Urothelium cell line (cell line): ENCODE measurements around the gene MACROD1.

Experiments used
- DNase-seq: peaks from one replicate; pipeline ENCODE4 v3.0.0; 2011; ENCODE audit warnings: low spot score, mixed read lengths
- FAIRE-seq: peaks from 2 replicates; lab custom pipeline; 2011; peaks lifted over from hg19 to GRCh38; lab: Jason Lieb, UNC

MACROD1 gene

DNA sequence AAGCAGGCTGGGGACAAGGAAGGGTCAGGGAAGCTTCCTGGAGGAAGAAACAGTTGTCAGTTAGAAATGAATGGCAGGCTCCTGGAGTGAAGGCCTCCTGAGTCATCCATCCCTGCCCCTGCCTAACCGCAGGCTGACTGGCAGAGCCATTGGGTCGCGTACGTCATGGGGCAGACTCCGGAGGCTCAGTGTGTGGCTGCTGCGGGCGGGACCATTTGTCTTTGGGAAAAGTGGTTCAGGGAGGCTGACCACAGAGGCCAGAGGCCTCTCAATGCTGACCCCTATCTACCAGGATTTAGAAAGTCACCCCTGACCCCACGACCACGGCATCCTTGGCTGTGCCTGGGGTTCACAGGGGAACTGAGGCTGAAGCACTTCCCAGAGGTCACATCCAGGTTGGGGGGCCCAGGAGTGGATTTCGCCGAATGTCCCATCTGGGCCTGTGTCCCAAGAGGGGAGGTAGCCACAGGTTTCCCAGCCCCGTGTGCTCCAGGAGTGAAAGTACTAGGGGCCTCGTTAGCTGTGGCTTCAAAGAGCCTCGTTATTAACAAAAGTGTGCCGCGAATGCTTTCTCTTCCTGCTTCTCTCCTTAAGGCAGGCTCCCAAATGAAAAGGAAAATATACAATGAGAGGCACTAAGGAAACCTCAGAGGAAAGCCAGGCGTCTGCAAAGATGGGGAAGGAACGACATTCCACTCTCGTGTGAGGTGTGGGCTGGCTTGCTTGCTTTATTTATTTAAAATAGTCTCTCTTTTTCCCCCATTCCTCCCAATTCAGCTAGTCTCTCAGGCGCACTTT lies 71.3 kb downstream of the MACROD1 start:
- DNase-seq (peak; percentile 97), FAIRE-seq (peak; percentile 88)

DNA sequence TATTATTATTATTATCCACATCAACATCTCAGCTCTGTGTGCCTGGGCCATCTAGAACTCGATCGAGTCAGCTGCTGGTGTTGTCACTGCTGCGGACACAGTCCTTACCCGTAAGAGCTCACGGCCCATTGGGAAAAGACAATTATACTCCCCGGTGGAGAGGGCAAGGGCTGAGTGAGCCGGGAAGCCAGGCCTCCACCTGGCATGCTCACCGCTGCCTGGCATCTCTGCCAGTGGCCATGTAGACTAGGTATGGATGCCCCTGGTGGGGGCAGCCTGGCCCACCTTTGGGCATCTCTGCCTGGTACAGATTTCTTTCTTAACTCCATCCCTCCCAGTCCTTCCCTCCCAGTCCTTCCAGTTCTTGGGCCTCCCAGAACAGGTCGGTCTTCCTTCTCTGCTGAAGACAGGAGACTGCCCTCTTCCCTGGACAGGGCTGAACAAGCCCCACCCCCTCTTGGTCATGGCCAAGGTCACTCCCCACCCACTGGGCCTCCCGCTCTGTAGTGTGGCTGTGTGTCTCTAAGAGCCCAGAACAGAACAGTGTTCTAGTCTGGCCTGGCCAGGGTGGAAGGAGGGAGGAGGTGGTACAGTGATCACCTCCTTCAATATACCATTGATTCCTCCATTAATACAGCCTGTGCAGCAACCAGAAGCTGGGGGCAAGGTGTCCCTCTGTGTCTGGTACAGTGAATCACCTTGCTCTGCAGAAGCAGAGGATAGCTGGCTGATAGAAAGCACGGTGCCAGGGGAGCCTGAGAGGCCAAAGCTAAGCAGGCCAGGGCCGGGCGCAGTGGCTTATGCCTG lies 72.5 kb downstream of the MACROD1 start:
- FAIRE-seq (no peak), DNase-seq (no peak)

DNA sequence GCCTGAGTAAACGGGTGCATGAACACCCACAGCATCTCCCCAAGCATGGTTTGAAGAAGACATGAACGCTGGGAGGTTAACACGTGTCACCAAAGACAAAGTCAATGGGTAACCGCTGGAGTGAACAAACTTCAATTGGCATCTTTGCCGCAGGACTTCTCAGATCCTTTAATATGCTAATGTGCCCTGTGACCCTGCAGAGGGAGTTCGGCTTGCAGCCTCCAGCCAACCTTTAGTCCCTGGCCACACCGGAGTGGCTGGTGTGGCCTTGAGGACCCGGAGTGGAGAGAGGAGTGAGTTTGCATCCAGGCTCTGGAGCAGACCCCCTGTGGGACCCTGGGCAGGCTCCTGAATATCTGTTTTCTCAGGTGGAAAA lies 73.2 kb downstream of the MACROD1 start:
- DNase-seq = no peak
- no peak for FAIRE-seq

DNA sequence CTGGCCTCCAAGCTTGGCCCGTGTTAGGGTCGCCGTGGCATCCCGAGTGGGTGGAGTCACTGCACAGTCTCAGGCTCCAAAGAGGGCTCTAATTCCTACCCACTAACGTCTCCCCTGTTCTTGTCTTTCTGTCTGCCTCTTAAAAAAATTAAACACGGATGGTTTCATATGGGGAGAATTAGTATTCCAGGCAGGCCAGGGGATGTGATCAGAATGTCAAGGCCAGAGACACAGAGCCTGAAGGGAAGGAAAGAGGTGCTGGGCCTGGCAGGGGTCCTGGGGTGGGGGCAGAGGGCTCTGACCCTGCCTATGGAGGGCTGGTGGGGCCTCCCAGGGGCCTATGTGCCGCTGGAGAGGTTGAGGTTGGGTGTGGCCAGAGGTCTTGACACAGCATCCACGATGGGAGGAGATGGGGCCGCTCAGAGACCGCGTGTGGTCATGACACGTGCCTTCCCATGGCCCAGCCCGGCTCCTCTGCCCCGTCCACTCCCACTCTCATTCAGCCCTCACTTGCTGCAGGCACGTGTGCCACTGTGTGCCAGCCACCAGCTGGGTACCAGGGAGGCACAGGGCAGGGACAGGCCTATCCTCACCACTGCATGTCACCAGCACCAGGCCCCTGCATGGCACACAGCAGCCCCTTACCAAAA lies 73.7 kb downstream of the MACROD1 start:
- FAIRE-seq (no peak), DNase-seq (no peak)

DNA sequence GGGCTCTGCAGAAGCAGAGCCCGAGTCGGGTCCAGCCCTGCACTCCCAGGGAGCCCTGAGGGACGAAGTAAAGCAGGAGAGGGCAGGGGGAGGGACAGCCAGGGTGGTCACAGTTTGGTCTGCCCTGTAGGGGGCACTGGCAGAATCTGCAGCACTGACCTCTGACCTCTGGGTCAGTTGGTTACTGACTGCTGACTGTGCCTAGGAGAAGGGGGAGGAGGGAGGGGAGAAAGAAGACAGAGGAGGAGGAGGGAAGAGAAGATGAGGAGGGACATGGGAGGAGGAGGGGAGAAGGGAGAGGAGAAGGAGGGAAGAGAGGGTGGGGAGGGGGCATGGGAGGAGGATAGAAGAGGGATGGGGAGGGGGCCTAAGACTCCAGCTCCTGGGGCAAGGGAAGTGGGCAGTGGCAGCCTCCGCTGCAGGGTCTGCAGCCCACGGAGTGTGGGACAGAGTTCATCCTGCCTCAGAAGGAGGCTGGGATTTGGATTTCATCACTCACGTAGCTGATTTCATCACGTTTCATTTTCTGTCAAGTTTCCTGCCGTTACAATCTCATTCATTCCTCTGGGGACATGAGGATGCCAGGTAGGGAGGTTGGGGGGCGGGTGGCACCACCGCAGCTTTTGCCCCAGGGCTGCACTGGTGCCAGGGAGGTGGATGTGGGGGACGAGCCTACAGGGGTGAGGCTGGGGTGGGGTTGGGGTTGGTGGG lies 75.0 kb downstream of the MACROD1 start:
- FAIRE-seq = no peak
- no peak for DNase-seq

DNA sequence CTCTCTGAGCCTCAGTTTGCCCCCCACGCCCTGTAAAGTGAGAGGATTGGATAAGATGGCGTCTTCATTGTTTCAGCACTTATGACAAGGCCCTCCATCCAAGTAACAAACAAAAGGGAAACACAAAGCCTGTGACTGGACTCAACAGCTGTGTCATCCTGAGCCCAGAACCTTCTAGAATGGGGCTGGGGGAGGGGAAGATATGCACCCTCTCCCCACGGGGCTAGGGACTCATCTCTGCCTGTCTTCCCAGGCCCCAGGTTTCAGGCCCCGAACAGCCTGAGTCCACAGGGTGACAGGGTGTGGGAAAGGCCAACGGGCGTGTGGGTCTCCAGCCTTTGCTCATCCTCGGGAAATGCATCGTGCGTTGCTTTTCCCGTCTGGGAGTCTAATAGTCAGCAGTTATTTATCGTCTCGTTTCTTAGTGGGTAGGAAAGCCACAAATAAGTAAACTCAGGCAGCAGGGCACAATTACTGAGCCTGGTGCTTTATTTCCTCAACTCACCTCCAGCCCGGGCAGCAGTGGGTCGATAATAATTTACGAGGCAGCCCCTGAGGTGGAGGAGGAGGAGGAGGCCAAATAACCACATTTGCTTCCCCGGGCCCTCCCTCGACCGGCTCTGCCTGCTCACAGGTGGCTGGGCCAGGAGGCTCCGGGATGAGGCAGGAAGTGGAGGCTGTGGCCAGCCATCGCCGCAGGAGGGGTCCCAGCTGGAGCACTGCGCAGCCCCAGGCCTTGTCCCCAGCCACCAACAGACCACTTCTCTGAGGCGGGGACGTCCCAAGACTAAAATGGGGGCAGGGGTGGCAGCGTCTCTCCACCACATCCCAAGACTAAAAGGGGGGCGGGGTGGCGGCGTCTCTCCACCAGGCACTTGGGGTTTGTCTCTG lies 75.8 kb downstream of the MACROD1 start:
- peak; percentile 18 for DNase-seq
- no peak for FAIRE-seq

DNA sequence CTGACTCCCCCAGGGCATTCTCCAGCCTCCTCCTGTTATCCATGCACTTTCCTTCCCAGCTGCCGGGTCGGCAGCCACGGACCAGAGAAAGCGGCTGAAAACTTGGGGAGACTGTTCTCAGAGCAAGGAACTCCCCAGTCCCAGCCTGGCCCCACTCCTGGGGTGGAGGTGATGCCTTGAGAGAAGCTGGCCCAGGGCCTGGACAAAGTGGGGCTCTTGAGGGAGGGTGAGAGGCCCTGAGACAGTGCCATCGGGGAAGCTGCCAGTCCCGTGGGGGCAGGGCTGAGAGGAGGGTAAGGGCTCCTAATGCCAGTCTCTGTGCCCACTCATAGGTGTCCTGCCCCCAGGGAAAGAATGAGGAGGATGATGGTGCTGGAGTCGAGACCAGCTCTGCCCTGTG lies 76.4 kb downstream of the MACROD1 start:
- DNase-seq (no peak), FAIRE-seq (no peak)

DNA sequence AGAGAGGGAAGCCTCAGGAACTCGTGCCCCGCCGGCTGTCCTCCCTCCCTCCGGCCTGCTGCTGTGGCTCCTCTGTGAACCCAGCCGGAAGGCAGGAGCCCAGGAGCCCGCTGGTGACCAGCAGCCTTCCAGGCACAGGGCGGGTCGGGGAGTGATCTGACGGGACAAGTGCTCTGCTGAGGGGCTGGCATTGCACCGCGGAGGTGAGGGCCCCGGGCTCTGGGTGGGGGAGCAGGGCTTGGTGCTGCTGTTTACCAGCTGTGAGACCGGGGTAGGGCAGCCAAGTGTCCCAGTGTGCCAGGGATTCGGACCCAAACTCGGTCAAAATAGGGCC lies 76.9 kb downstream of the MACROD1 start:
- DNase-seq (no peak), FAIRE-seq (no peak)

DNA sequence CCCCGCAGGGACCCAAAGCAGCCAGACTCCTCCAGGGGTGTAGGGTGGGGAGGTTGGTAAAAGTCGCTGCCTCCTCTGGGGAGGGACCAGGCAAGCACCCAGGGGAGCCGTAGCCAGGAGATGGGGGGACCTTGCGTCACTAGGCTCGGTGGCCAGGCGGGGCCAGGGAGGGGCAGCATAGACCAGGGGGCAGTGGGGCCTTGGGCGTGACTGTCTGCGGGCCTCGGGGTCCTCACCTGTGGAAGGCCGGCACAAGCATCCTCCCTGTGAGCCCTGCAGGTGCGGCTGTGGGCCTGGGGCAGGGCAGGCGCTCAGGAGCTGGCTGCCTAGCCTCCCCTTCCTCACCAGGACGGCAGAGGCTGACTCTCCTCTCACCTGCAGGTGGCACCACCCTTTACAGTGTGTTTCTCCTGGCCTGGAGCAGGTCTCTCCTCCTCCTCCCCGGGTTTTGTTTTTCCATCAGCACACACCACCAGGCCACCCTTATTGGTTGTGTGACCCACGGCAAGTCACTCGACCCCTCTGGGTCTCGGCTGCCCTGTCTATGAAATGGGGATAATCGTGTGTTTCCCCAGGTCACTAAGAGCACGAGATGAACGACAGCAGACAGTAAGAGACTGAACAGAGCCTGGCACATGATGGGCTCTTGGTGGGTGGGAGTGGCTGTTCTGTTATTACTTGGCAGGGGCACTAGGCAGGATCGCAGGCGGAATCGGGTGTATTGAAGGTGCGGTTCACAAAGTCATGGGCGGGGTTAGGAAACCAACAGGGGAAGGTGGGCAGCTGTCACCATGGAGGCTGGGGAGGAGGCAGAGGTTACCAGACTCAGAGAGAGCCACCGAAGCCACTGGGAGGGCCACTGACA lies 77.5 kb downstream of the MACROD1 start:
- DNase-seq (peak; percentile 30), FAIRE-seq (no peak)

DNA sequence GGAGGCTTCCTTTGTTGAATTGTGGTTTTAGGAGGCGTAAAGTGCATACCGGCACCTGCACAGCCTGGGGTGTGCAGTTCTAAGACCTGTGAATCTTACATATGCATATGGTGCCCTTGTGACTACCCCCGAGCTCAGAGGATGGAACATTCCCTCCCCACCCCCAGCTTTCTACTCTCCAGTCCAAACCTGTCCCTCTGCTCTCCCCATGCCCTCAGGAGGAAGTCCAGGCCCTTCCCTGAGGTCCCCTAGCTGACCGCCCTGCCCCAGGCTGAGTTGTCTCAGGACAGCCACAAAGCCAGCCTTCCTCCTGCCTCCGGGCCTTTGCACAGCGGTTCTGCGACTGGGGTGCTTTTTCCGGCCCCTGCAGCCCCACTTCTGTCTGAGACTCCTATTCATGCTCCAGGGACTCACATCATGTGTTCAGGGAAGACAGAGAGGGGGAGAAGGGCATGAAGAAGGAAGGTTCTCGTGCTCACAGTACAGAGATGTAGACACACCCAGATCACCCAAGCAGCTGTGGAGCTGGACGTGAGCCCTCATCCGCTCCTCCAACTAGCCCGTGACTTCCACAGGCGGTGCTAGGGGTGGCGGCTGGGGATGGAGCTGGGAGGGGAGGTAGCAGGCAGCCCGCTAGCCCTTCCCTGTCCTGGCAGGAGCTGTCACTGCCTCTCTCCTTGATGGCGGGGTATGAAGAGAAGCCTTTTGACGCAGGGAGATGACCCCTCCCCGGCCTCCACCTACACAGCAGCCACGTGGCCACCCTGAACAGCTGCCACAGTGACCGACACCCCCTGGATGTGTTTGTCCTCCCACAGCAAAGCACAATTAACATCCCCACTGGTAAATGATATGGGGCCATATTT lies 79.4 kb downstream of the MACROD1 start:
- FAIRE-seq = no peak

DNA sequence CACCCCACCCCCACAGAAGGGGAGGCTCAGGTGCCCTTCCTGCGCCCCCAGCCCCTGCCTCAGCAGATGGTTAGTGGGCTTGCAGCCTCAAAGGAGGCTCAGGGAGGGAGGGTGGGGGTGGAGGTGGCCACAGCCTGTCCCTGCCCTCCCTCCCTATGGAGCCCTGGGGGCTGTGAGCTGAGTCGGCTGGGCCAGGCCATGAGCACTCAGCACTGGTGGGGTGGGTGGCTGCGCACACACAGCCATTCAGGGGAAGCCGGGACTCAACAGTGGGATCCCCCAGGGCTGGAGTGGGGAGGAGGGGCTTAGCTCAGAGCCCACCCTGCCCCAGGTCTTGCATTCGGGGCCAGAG lies 80.0 kb downstream of the MACROD1 start:
- DNase-seq = no peak
- FAIRE-seq = no peak

More for the DNA sequence above, 79.4 kb downstream of the MACROD1 start:
- no peak for DNase-seq

DNA sequence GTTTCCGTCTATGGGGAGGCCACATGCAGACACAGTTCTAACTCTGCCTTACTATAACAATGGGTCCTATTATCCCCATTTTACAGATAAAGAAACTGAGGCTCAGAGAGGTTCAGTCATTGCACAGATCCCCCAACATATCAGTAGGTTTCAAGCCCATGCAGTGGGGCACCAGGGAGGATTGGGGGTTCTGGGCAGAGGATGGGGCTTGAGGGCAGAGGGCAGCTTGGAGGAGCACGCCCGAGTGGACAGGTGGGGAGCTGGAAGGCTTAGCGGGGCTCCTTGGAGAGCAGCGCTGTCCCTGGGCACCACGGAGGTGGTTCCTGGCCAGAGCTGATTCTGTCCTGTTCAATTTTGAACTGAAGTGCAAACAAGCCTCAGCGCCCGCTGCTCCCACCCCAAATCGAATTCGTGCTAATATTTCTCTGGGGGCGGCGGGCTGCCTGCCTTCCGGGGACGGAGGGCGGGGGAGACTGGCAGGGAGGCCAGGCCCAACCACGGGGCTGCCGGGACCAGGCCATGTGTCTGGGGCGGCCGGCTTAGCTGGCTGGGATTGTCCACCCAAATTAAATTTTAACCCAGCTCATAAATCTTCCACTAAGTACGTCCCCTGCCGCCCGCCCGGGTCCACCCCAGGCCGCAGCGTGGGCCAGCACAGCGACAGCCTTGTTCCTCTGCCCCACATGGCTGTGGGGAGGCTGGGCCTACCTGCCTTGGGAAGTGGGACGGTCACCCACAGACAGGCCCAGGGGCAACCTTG lies 80.8 kb downstream of the MACROD1 start:
- FAIRE-seq (no peak), DNase-seq (no peak)

DNA sequence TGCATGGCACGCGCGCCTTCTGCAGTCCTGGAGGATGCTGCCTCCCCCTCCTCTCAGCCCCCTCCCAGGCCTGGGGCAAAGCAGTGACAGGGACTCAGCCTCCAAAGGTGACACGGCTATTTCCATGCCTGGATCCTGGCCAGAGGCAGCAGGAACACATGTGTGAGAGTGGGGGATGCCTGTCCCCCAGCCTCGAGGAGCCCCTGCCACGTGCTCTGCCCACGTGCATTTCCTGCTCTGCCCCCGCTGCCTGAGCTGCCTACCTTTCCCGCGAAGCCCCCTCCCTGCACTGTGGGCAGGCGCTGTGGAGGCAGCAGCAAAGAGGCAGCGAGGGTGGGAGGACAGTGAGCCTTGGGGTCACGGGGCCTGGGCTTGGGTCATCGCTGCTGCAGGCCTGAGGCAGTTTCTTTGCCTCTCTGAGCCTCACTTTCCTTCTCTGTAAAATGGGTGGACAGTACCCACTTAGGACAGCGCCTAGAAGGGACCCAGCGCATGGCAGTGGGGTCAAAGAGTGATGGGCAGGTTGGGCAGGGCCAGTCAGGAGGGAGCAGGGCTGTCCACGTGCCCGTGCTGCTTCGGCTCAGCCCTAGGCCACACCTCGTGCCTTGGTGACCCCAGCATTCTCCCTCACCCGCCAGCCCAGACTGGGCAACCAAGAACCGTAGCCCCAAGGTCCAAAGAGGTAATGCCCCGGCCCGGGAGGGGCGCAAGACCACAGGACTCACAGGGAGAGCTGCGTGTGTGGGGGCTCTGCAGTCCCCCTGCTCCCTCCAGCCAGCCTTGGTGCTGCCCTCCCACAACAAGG lies 81.6 kb downstream of the MACROD1 start:
- FAIRE-seq (no peak), DNase-seq (no peak)

DNA sequence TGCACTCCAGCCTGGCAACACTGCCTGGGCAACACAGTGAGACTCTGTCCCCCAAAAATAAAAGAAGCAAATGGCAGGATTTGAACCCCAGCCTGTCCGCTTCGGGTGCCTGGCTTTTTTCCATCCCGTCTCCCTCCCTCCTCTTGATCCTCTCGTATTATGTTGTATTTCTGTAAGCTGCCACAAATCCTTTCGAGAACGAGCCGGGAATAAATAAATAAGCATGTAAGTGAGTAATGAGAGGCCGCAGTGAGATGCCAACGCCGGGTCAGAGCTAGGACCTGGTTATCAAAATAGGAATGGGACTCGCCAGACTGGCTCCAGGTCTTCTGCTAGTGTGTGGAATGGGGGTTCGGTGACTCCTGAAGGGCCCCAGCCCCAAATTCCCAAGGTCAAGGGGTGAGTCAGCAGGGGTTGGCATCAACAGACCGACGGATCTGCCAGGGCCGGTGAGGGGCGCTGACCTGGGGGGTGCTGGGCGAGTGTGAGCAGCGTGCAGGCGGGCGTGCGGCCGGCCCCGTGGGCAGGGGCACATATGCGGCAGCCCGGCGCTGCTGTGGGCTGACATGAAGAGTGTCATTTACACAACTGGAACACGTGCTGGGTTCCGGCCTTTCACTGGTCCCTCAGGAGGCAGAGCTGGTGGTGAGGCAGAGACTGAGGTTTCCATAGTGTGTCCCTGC lies 82.4 kb downstream of the MACROD1 start:
- no peak for FAIRE-seq
- DNase-seq = no peak

DNA sequence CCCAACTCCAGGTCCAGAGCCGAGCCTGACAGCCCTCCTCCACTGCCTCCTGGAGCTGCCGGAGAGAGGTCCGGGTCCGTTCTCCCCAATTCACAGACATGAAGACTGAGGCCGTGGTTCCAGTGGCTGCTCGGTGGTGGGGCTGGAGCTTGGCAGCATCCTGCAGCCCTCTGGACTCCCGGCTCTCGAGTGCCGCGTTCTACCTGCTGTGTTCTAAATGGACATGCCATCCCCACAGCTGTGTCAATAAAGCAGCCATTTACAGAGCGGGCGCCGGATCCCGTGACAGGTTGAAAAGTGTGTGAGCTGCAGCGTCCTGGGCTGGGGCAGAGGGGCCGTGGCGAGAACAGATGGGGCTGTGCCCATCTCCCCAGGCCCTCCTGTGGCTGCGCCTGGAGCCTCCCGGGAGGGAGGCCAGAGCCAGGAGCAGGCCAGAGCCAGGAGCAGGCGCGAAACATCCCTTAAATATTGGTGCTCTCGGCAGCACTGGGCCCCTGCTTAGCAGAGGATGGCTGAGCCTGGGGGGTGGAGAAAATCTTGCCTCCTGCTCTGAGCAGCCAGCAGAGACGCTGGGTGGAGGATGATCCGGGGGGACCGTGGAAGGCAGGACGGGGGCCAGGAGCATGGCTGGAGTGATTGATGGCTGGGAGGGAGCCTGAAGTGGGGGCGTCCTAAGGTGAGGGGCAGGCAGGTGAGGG lies 84.0 kb downstream of the MACROD1 start:
- DNase-seq (no peak), FAIRE-seq (no peak)

DNA sequence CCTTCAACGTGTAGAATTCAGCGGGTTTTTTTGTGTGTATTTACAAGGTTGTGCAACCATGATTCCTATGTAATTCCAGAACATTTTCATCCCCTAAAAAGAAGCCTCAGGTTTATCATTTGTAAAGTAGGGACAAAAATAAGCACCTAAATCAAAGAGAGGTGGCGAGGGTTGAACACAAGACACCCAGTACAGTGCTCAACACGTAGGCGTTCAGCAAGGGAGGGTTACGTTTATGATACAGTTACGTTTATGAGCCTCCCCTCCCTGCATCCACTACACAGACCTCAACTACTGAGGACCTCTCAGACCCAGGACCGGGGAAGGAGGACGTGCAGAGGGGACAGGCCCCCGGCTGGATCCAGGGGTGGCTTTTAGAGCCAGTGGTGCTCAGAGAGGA lies 85.5 kb downstream of the MACROD1 start:
- no peak for DNase-seq
- FAIRE-seq = no peak
